CD4-positive, alpha-beta T cell (primary cell): ENCODE results near the gene LASP1NB.

ENCODE experiments used
- ATAC-seq: fragments of 200-7000 bp; cut with Tn5 transposase; one replicate; pipeline ENCODE4 v1.10.0; 2022; ENCODE audit warnings: mild to moderate bottlenecking; ENCODE audit not compliant: poor library complexity
- CTCF ChIA-PET: fragments of 350-600 bp; sonication (Branson Sonifier 250); formaldehyde crosslinking; loops from one replicate; lab custom pipeline; 2021; ENCODE audit warnings: antibody characterized with exemption, inconsistent platforms; lab: Charles Lee
- POLR2A ChIA-PET: fragments of 350-600 bp; sonication (Branson Sonifier 250); formaldehyde crosslinking; loops from one replicate; lab custom pipeline; 2021; ENCODE audit warnings: antibody characterized with exemption, inconsistent platforms; lab: Charles Lee
- DNase-seq, 14 experiments: peaks; one replicate each; pipeline ENCODE4 v3.0.0-alpha.2; 2013 to 2020; ENCODE audit warnings: mixed read lengths in 2 of 14
- H3K27ac ChIP-seq, 2 donors: one replicate each; pipeline versions ENCODE4 v1.5.1 to v1.7.0; 2013; ENCODE audit warnings: low read length in 2 of 2, low read depth in 1 of 2, mild to moderate bottlenecking in 1 of 2
- H3K27me3 ChIP-seq, 2 experiments: 1 replicate in 1 of 2; 2 replicates in 1 of 2; pipeline versions ENCODE4 v1.6.1 to v1.7.0; 2013; ENCODE audit warnings: low read length in 2 of 2, control low read depth in 1 of 2, mild to moderate bottlenecking in 1 of 2, moderate library complexity in 1 of 2; ENCODE audit not compliant: insufficient read depth in 2 of 2, control insufficient read depth in 1 of 2
- H3K36me3 ChIP-seq: one replicate; pipeline ENCODE4 v1.6.1; 2013; ENCODE audit warnings: low read length, control low read depth; ENCODE audit not compliant: insufficient read depth
- H3K4me1 ChIP-seq: one replicate; pipeline ENCODE4 v1.6.1; 2013; ENCODE audit warnings: low read length, control low read depth; ENCODE audit not compliant: insufficient read depth
- H3K4me3 ChIP-seq: one replicate; pipeline ENCODE4 v1.5.1; 2013; ENCODE audit warnings: mild to moderate bottlenecking, low read length, moderate library complexity
- H3K9me3 ChIP-seq, 2 experiments: 1 replicate in 1 of 2; 2 replicates in 1 of 2; pipeline versions ENCODE4 v1.6.1 to v1.7.0; 2013; ENCODE audit warnings: low read length in 2 of 2, mild to moderate bottlenecking in 2 of 2, control low read depth in 1 of 2, moderate library complexity in 1 of 2; ENCODE audit not compliant: control insufficient read depth in 1 of 2, insufficient read depth in 1 of 2
- H3K27ac Mint-ChIP-seq: one replicate; pipeline ENCODE4 v1.8.0; 2020; ENCODE audit warnings: mixed read lengths
- H3K27me3 Mint-ChIP-seq: one replicate; pipeline ENCODE4 v1.8.0; 2021; ENCODE audit warnings: mixed read lengths
- H3K36me3 Mint-ChIP-seq: one replicate; pipeline ENCODE4 v1.8.0; 2021; ENCODE audit warnings: low read depth, mixed read lengths
- H3K4me1 Mint-ChIP-seq: one replicate; pipeline ENCODE4 v1.8.0; 2021; ENCODE audit warnings: low read depth, mixed read lengths
- H3K4me3 Mint-ChIP-seq: one replicate; pipeline ENCODE4 v1.8.0; 2020; ENCODE audit warnings: mild to moderate bottlenecking, mixed read lengths
- H3K9me3 Mint-ChIP-seq: one replicate; pipeline ENCODE4 v1.8.0; 2020; ENCODE audit warnings: mixed read lengths
- intact Hi-C, 2 experiments: fragments of 100-400 bp; cut with DNase I in 1 of 2; cut with micrococcal nuclease in 1 of 2; formaldehyde crosslinking; loops; one replicate each; pipeline versions ENCODE4 v1.15.1 to v1.9.0; 2023 to 2025; cut with DNase I, micrococcal nuclease
- TF ChIP-seq, protein P1 (sequence below): fragments of 200-600 bp; IDR thresholded peaks from one replicate; pipeline ENCODE4 v1.8.0; 2022; ENCODE audit warnings: antibody characterized with exemption, mild to moderate bottlenecking

Gene LASP1NB

DNA sequence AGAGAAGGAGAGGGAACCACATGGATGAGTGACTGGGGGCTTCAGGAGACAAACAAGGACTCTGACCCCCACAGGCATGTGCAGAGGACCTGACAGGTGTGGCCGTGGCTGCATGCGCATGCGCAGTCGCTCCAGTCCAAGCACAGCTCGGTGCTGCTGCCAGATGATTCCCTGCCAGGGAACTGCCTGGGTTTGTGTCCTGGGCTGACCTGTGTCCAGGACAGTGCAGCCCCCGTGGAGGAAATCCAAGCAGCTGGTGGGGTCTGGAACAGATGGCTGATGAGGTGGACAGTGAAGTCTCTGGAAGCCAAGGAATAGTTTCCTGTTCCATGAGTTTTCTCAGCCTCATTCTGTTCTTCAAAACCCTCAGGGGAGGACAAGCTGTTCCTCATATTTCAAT lies 28.2 kb upstream of the LASP1NB start:
- peaks cover 55% of the 10 kb centered on the region for H3K36me3 Mint-ChIP-seq
- no peak overlapping the region for H3K4me3 Mint-ChIP-seq
- TF ChIP-seq, protein P1, sequence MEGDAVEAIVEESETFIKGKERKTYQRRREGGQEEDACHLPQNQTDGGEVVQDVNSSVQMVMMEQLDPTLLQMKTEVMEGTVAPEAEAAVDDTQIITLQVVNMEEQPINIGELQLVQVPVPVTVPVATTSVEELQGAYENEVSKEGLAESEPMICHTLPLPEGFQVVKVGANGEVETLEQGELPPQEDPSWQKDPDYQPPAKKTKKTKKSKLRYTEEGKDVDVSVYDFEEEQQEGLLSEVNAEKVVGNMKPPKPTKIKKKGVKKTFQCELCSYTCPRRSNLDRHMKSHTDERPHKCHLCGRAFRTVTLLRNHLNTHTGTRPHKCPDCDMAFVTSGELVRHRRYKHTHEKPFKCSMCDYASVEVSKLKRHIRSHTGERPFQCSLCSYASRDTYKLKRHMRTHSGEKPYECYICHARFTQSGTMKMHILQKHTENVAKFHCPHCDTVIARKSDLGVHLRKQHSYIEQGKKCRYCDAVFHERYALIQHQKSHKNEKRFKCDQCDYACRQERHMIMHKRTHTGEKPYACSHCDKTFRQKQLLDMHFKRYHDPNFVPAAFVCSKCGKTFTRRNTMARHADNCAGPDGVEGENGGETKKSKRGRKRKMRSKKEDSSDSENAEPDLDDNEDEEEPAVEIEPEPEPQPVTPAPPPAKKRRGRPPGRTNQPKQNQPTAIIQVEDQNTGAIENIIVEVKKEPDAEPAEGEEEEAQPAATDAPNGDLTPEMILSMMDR: no peak
- H3K9me3 ChIP-seq: no peaks in the 10 kb centered on the region
- H3K4me1 ChIP-seq: peaks cover 96% of the 10 kb centered on the region
- CTCF ChIA-PET: interaction anchor here (1.2 to 3.2 kb wide), 2 partner anchors 26 to 27 kb away, joined by 4 to 16 read pairs; no protein-coding TSS in a partner anchor
- peak overlapping the region; percentile 94 for H3K27ac Mint-ChIP-seq
- peaks cover 76% of the 10 kb centered on the region for H3K4me1 Mint-ChIP-seq
- POLR2A ChIA-PET: interaction anchor here (1.1 to 4.5 kb wide), 7 partner anchors 12 to 72 kb away, joined by 3 to 54 read pairs (median 12); partner anchors contain the start of genes LASP1 and RPL23
- peak overlapping the region; percentile 90 to 94 for H3K27ac ChIP-seq
- DNase-seq: no peak
- peaks cover 55% of the 10 kb centered on the region for H3K36me3 ChIP-seq
- no peak for ATAC-seq
- intact Hi-C loops: loop anchor here in 1 of 2 experiments (5.0 kb wide), 1 partner anchor 45 kb away; the partner anchor contains the start of gene RPL23
- no peaks in the 10 kb centered on the region for H3K27me3 ChIP-seq
- no peaks in the 10 kb centered on the region for H3K27me3 Mint-ChIP-seq
- no peak overlapping the region for H3K4me3 ChIP-seq
- H3K9me3 Mint-ChIP-seq: no peaks in the 10 kb centered on the region

DNA sequence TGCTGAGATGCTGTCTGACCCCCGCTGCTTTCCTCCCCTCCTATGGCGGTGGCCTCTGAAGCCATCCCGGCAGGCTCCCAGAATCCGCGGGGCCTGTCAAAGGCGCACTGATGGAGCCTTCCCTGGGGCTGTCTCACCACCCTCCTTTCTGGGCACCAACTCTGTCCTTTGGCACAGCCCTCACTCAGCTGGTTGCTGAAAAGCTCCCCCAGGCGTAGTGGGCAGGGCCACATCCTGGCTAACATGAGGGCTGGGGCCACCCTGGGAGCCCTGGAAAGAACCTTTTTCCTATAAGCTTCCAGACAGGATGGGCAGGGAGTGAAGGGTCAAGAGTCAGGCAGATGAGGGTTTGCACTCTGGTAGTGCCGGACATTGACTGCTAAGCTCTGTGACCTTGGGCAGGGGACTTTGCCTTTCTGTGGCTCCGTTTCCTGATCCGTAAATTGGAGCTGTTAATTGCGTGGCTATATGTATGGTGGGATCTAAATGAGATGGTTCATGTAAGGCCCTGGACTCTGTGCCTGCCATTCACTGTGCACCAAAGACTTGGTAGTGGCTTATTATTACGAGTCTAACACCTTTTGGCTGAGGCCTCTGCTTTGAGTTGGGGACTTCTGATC lies 27.6 kb upstream of the LASP1NB start:
- ChIA-PET POLR2A (interaction anchor here (0.7 to 4.5 kb wide), 11 partner anchors 13 to 339 kb away, joined by 3 to 54 read pairs (median 4); partner anchors contain the start of genes LASP1, RPL19 and RPL23), CTCF (interaction anchor here (2.1 to 3.2 kb wide), 3 partner anchors 26 to 28 kb away, joined by 8 to 16 read pairs (median 13); partner anchors contain the start of gene LASP1)
- Mint-ChIP-seq H3K27me3 (no peaks in the 10 kb centered on the region), H3K27ac (peak overlapping the region; percentile 94), H3K9me3 (no peaks in the 10 kb centered on the region), H3K4me1 (peaks cover 70% of the 10 kb centered on the region), H3K36me3 (peaks cover 54% of the 10 kb centered on the region), H3K4me3 (peak overlapping the region; percentile 87)
- H3K4me3 ChIP-seq: peak overlapping the region; percentile 45
- TF ChIP-seq, protein P1: no peak
- H3K36me3 ChIP-seq: peaks cover 53% of the 10 kb centered on the region
- ATAC-seq (no peak), DNase-seq (peak in 1 of 14 experiments; percentile 20)
- H3K27me3 ChIP-seq: no peaks in the 10 kb centered on the region
- H3K27ac ChIP-seq: peak overlapping the region; percentile 90 to 94
- intact Hi-C loops: loop anchor here (2.0 to 5.0 kb wide), 2 partner anchors 27 to 45 kb away; partner anchors contain the start of genes LASP1 (in 2 of the 2) and RPL23 (in 1 of the 2)
- H3K9me3 ChIP-seq: no peaks in the 10 kb centered on the region
- H3K4me1 ChIP-seq: peaks cover 95% of the 10 kb centered on the region

DNA sequence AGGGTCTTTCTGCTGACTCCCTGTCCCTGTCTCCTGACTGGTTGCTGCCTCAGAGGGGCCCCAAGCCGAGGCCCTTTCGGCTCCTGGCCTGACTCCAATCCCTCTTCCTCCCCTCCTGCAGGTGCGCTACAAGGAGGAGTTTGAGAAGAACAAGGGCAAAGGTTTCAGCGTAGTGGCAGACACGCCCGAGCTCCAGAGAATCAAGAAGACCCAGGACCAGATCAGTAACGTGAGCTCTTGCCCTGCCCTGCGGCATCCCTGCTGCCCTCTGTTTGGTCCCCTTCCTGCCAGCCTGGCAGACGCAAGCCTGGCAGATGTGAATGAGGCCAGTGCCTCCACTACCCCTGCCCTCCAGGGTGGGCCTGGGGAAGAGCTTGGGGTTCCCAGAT lies 27.1 kb upstream of the LASP1NB start:
- Mint-ChIP-seq H3K4me1 (peaks cover 70% of the 10 kb centered on the region), H3K36me3 (peaks cover 54% of the 10 kb centered on the region), H3K27ac (peak overlapping the region; percentile 94), H3K27me3 (no peaks in the 10 kb centered on the region), H3K4me3 (peak overlapping the region; percentile 87), H3K9me3 (no peaks in the 10 kb centered on the region)
- no peaks in the 10 kb centered on the region for H3K27me3 ChIP-seq
- H3K9me3 ChIP-seq: no peaks in the 10 kb centered on the region
- TF ChIP-seq, protein P1: no peak
- H3K4me3 ChIP-seq: peak overlapping the region; percentile 45
- peaks cover 52% of the 10 kb centered on the region for H3K36me3 ChIP-seq
- ATAC-seq: peak; percentile 47
- ChIA-PET POLR2A (interaction anchor here (0.7 to 4.5 kb wide), 14 partner anchors 9 to 339 kb away, joined by 3 to 54 read pairs (median 4); partner anchors contain the start of genes LASP1, RPL19 and RPL23), CTCF (interaction anchor here (2.1 to 3.2 kb wide), 3 partner anchors 26 to 29 kb away, joined by 8 to 16 read pairs (median 13); partner anchors contain the start of gene LASP1)
- DNase-seq: peak in 5 of 14 experiments; percentile 17 to 62 (median 51)
- H3K27ac ChIP-seq: peak overlapping the region; percentile 90 to 94
- intact Hi-C loops: loop anchor here (2.0 to 5.0 kb wide), 2 partner anchors 27 to 46 kb away; partner anchors contain the start of genes LASP1 (in 2 of the 2) and RPL23 (in 1 of the 2)
- peaks cover 93% of the 10 kb centered on the region for H3K4me1 ChIP-seq
